Fibroblast of pulmonary artery (primary cell): ENCODE data around the gene SDK1.

Source experiments
- DNase-seq: peaks from one replicate; pipeline ENCODE4 v3.0.0-alpha.2; 2010; ENCODE audit warnings: low read depth
- H3K4me3 ChIP-seq: replicated peaks from 2 replicates; pipeline ENCODE4 v1.5.1; 2011; ENCODE audit warnings: low read depth, mild to moderate bottlenecking, control low read depth, low read length, moderate library complexity
- CTCF ChIP-seq: IDR thresholded peaks from 2 replicates; pipeline ENCODE4 v1.5.1; 2011; ENCODE audit warnings: mild to moderate bottlenecking, control low read depth, low read length, inconsistent platforms; ENCODE audit errors: missing control alignments

Gene SDK1

GRCh38 chr7:3592401-3593134 lies 291.5 kb downstream of the SDK1 start:
- no peak overlapping the region for H3K4me3 ChIP-seq
- TF ChIP-seq CTCF = no peak
- no peak for DNase-seq

- DNase-seq = no peak
- no peak overlapping the region for H3K4me3 ChIP-seq
- no peak for TF ChIP-seq CTCF
Observed at GRCh38 chr7:3594901-3595300, 293.8 kb downstream of the SDK1 start.

- H3K4me3 ChIP-seq = no peak overlapping the region
- no peak for DNase-seq
- no peak for TF ChIP-seq CTCF
Observed at GRCh38 chr7:3598854-3599253, 297.8 kb downstream of the SDK1 start.

- DNase-seq = peak; percentile 72
- TF ChIP-seq CTCF = no peak
- H3K4me3 ChIP-seq = no peak overlapping the region
Observed at GRCh38 chr7:3605222-3605621, 304.2 kb downstream of the SDK1 start.

- H3K4me3 ChIP-seq = no peak overlapping the region
- TF ChIP-seq CTCF = no peak
- DNase-seq = no peak
Observed at GRCh38 chr7:3606436-3606835, 305.4 kb downstream of the SDK1 start.

- TF ChIP-seq CTCF = no peak
- no peak overlapping the region for H3K4me3 ChIP-seq
- no peak for DNase-seq
Observed at GRCh38 chr7:3607847-3608246, 306.8 kb downstream of the SDK1 start.

GRCh38 chr7:3616306-3616705 lies 315.3 kb downstream of the SDK1 start:
- DNase-seq = no peak
- no peak for TF ChIP-seq CTCF
- no peak overlapping the region for H3K4me3 ChIP-seq
